GM23248 (cell line): Measurements from ENCODE around the gene CUX1.

Source experiments
- EZH2 ChIP-seq: fragments of 200-600 bp; sonication (generic); IDR thresholded peaks from 2 replicates; pipeline ENCODE4 v1.6.1; 2018; ENCODE audit warnings: antibody characterized with exemption, mild to moderate bottlenecking; ENCODE audit not compliant: insufficient read depth, poor library complexity, severe bottlenecking
- EZH2phosphoT487 ChIP-seq: fragments of 200-600 bp; sonication (generic); IDR thresholded peaks from 2 replicates; pipeline ENCODE4 v1.6.1; 2018; ENCODE audit warnings: antibody characterized with exemption, moderate library complexity, mild to moderate bottlenecking, low read depth; ENCODE audit not compliant: insufficient read depth

- TF ChIP-seq EZH2phosphoT487 (no peak), EZH2 (no peak)
These were observed 135.9 kb downstream of the CUX1 start for GRCh38 chr7:101953248-101953819.
